K562 (cell line): ENCODE measurements around the gene CCDC192. TPM values are rescaled to one million over a fixed set of nuclear protein-coding genes. Genes with fewer than 3 reads are reported as not detected.

ENCODE experiments used
- ATAC-seq: fragments of 200-7000 bp; cut with Tn5 transposase; 3 replicates; pipeline ENCODE4 v1.9.1; 2020; ENCODE audit warnings: moderate library complexity
- BruUV-seq: library from RNA; stranded (reverse); fragments of 400-500 nt; replicated peaks from 2 replicates; lab custom pipeline; 2021; lab: Mats Ljungman, UMichigan
- CTCF ChIA-PET: fragments of 300-600 bp; formaldehyde crosslinking; extraction: SDS; loops from one replicate; lab custom pipeline; 2021; ENCODE audit warnings: low intra/inter-chr PET ratio; lab: Yijun Ruan, JAX
- POLR2A ChIA-PET: fragments of 300-600, 350-650 bp; sonication (Branson Sonifier 250); formaldehyde crosslinking; extraction: SDS; loops from one replicate; lab custom pipeline; 2021; ENCODE audit warnings: antibody characterized with exemption, inconsistent platforms; lab: Yijun Ruan, JAX
- DNase-seq, 4 experiments: peaks; one replicate each; pipeline versions ENCODE4 v3.0.0 to v3.0.0-alpha.2; 2011 to 2018; ENCODE audit warnings: low spot score in 3 of 4, mixed read lengths in 3 of 4; ENCODE audit errors: extremely low read depth in 1 of 4
- FAIRE-seq: peaks from 2 replicates; lab custom pipeline; 2011; peaks lifted over from hg19 to GRCh38; lab: Jason Lieb, UNC
- H2AFZ ChIP-seq: 2 replicates; pipeline ENCODE4 v1.6.0; 2011; ENCODE audit warnings: low read depth, low read length, control low read depth, inconsistent platforms
- H3K27ac ChIP-seq: fragments of 200-600 bp; 3 replicates; pipeline ENCODE4 v1.8.0; 2011; ENCODE audit warnings: low read depth, mild to moderate bottlenecking, control low read depth, inconsistent platforms, low read length, moderate library complexity, mixed read lengths; ENCODE audit errors: extremely low read depth
- H3K27me3 ChIP-seq, 2 experiments: fragments of 300-600 bp in 1 of 2; 2 replicates in 1 of 2; 3 replicates in 1 of 2; pipeline versions ENCODE4 v1.6.0 to v1.8.0; 2011; ENCODE audit warnings: inconsistent platforms in 2 of 2, low read length in 2 of 2, mild to moderate bottlenecking in 1 of 2, mixed read lengths in 1 of 2, moderate library complexity in 1 of 2; ENCODE audit not compliant: control insufficient read depth in 2 of 2, insufficient read depth in 2 of 2
- H3K36me3 ChIP-seq: fragments of 300-600 bp; 3 replicates; pipeline ENCODE4 v1.8.0; 2011; ENCODE audit warnings: mild to moderate bottlenecking, low read length, inconsistent platforms; ENCODE audit not compliant: control insufficient read depth, insufficient read depth
- H3K4me1 ChIP-seq, 2 experiments: fragments of 200-600 bp in 1 of 2; replicated peaks in 1 of 2; 2 replicates in 1 of 2; 3 replicates in 1 of 2; pipeline versions ENCODE4 v1.5.1 to v1.8.0; 2011; ENCODE audit warnings: inconsistent platforms in 2 of 2, low read length in 2 of 2, mild to moderate bottlenecking in 1 of 2, mixed read lengths in 1 of 2, moderate library complexity in 1 of 2; ENCODE audit not compliant: control insufficient read depth in 2 of 2, insufficient read depth in 2 of 2
- H3K4me2 ChIP-seq: 2 replicates; pipeline ENCODE4 v1.6.1; 2011; ENCODE audit warnings: low read length, control low read depth, inconsistent platforms, mixed read lengths; ENCODE audit not compliant: insufficient read depth
- H3K4me3 ChIP-seq: fragments of 200-600 bp; sonication (generic), shearing (Covaris generic); 2 replicates; pipeline ENCODE4 v1.5.1; 2016; ENCODE audit warnings: control low read depth, inconsistent platforms
- H3K79me2 ChIP-seq: fragments of 200-600 bp; 3 replicates; pipeline ENCODE4 v1.8.0; 2011; ENCODE audit warnings: low read length, inconsistent platforms; ENCODE audit not compliant: control insufficient read depth, insufficient read depth
- H3K9ac ChIP-seq, 2 experiments: 2 replicates each; pipeline versions ENCODE4 v1.6.0 to v1.6.1; 2011; ENCODE audit warnings: low read depth in 2 of 2, low read length in 2 of 2, control low read depth in 1 of 2, inconsistent platforms in 1 of 2, mild to moderate bottlenecking in 1 of 2, mixed read lengths in 1 of 2; ENCODE audit not compliant: insufficient read depth in 1 of 2
- H3K9me1 ChIP-seq: one replicate; pipeline ENCODE4 v1.6.0; 2011; ENCODE audit warnings: inconsistent platforms, mild to moderate bottlenecking, low read length, moderate library complexity; ENCODE audit not compliant: control insufficient read depth, insufficient read depth
- H3K9me3 ChIP-seq: replicated peaks from 2 replicates; pipeline ENCODE4 v1.5.1; 2011; ENCODE audit warnings: low read depth, low read length, inconsistent platforms; ENCODE audit not compliant: control insufficient read depth, insufficient read depth
- H4K20me1 ChIP-seq: replicated peaks from 2 replicates; pipeline ENCODE4 v1.6.1; 2011; ENCODE audit warnings: low read length, inconsistent platforms, mixed read lengths; ENCODE audit not compliant: control insufficient read depth, insufficient read depth
- ATF1 ChIP-seq, 2 experiments: fragments of 450-650 bp in 1 of 2; IDR thresholded peaks; 2 replicates each; pipeline ENCODE4 v1.6.1; 2016; ENCODE audit warnings: missing compliant biosample characterization in 1 of 2, missing genetic modification characterization in 1 of 2
- CHD4 ChIP-seq: fragments of 200-600 bp; sonication (generic); IDR thresholded peaks from 3 replicates; pipeline ENCODE4 v1.6.1; 2012; ENCODE audit warnings: low read depth, mild to moderate bottlenecking, mixed read lengths, low read length, inconsistent platforms; ENCODE audit not compliant: insufficient read depth, insufficient replicate concordance, poor library complexity, severe bottlenecking
- E2F5 ChIP-seq: sonication (generic); formaldehyde crosslinking; IDR thresholded peaks from 2 replicates; pipeline ENCODE4 v1.8.0; 2022; ENCODE audit warnings: mild to moderate bottlenecking, missing genetic modification reagents
- KHSRP ChIP-seq: fragments of 450-650 bp; IDR thresholded peaks from 2 replicates; pipeline ENCODE4 v1.6.1; 2017
- MXD1 ChIP-seq: fragments of 250-450 bp; sonication (Bioruptor Pico); IDR thresholded peaks from 2 replicates; pipeline ENCODE4 v1.8.0; 2021; ENCODE audit warnings: borderline replicate concordance, mild to moderate bottlenecking, moderate library complexity; ENCODE audit not compliant: poor library complexity, severe bottlenecking
- SRSF7 ChIP-seq: fragments of 200-400 bp; formaldehyde crosslinking; optimal IDR thresholded peaks from 2 replicates; pipeline ENCODE3; 2017; ENCODE audit warnings: mild to moderate bottlenecking, low read depth, low read length
- TFAP4 ChIP-seq: sonication (generic); formaldehyde crosslinking; IDR thresholded peaks from 2 replicates; pipeline ENCODE4 v1.8.0; 2022; ENCODE audit warnings: missing genetic modification reagents, mild to moderate bottlenecking, moderate library complexity, borderline replicate concordance
- UBTF ChIP-seq, 2 experiments: IDR thresholded peaks; 2 replicates each; pipeline ENCODE4 v1.6.1; 2012; ENCODE audit warnings: improper control_type of control experiment in 2 of 2, low read depth in 2 of 2, low read length in 2 of 2, borderline replicate concordance in 1 of 2
- ZMIZ1 ChIP-seq, 2 experiments: fragments of 150-350 bp in 1 of 2; IDR thresholded peaks; 2 replicates each; pipeline ENCODE4 v1.6.1; 2012 to 2016; ENCODE audit warnings: low read depth in 2 of 2, low read length in 2 of 2, mild to moderate bottlenecking in 1 of 2, moderate library complexity in 1 of 2
- ZNF76 ChIP-seq: fragments of 250-450 bp; sonication (Bioruptor Pico); IDR thresholded peaks from 2 replicates; pipeline ENCODE4 v1.4.0; 2020; ENCODE audit warnings: mild to moderate bottlenecking, moderate library complexity, borderline replicate concordance
- WGBS: fragments of 100-300 bp; shearing (Covaris generic); methylation state at CpG from one replicate; pipeline ENCODE4 v1.1.6; 2016; ENCODE audit warnings: low coverage, mixed read lengths; ENCODE audit not compliant: insufficient coverage; ENCODE audit errors: missing lambda C conversion rate; 5-methylcytosine and 5-hydroxymethylcytosine counted together
- in situ Hi-C: fragments of 300-500 bp; cut with MboI; formaldehyde crosslinking; loops from 4 replicates; pipeline ENCODE4 v1.15.0; 2018; ENCODE audit warnings: inconsistent platforms, mixed read lengths
- intact Hi-C: fragments of 100-400 bp; cut with micrococcal nuclease; formaldehyde crosslinking; loops from 2 replicates; pipeline ENCODE4 v1.14.2; 2022
- polyA plus RNA-seq, 8 experiments: library from polyadenylated mRNA; depleted of rRNA in 4 of 8; stranded (reverse) in 5 of 8; unstranded in 3 of 8; fragments of >200 nt; fragmentation: Nextera tagmentation in 2 of 8; fragmentation: Illumina TruSeq in 1 of 8; extraction: Ambion mirVana in 2 of 8; extraction: Trizol in 1 of 8; gene quantifications; 2 replicates each; pipeline versions ENCODE4 v1.2.1 to v1.2.3, GENCODE V29; 2011 to 2014; ENCODE audit warnings: inconsistent platforms in 1 of 8, missing spikeins in 1 of 8
- total RNA-seq, 7 experiments: library from RNA; depleted of rRNA in 6 of 7; stranded (reverse); fragments of >200 nt in 6 of 7; fragmentation: Illumina TruSeq in 2 of 7; extraction: Trizol in 2 of 7; gene quantifications; 2 replicates each; pipeline versions ENCODE4 v1.2.1 to v1.2.3, GENCODE V29; 2011 to 2021; ENCODE audit warnings: low replicate concordance in 1 of 7

Gene CCDC192
- total and polyA plus RNA-seq, 9 of the 15 experiments (the other 6 are each of a cell fraction or from before 2014, with no cell fraction given), result 0.21 to 0.66 (median 0.38) TPM; not detected in 2

GRCh38 chr5:127810707-127811490 lies 107.7 kb downstream of the CCDC192 start:
- no peak overlapping the region for H3K9ac ChIP-seq
- no peaks in the 10 kb centered on the region for H3K27me3 ChIP-seq
- H3K4me2 ChIP-seq, result no peak overlapping the region
- H3K9me3 ChIP-seq, result no peaks in the 10 kb centered on the region
- ATAC-seq (no peak), DNase-seq (no peak), FAIRE-seq (no peak)
- no peaks in the 10 kb centered on the region for H4K20me1 ChIP-seq
- H2AFZ ChIP-seq, result no peak overlapping the region
- H3K4me1 ChIP-seq, result no peaks in the 10 kb centered on the region
- CTCF ChIA-PET, result no interaction called here
- WGBS, result 5% methylated on average over 2 of the region's 2 CpGs
- no peaks in the 10 kb centered on the region for H3K36me3 ChIP-seq
- no peaks in the 10 kb centered on the region for H3K9me1 ChIP-seq
- no peak overlapping the region for H3K27ac ChIP-seq
- in situ Hi-C loops (no loop called here), intact Hi-C loops (no loop called here)
- no peak overlapping the region for H3K4me3 ChIP-seq
- TF ChIP-seq ZMIZ1 (IDR thresholded peaks at IDR 0.05; ENCODE audit: low read depth in 2 of 2, low read length in 2 of 2) (no peak), TFAP4 (CRISPR knock-in tag) (no peak), MXD1 (CRISPR knock-in tag) (no peak), CHD4 (no peak), UBTF (IDR thresholded peaks at IDR 0.05; ENCODE audit: borderline replicate concordance in 1 of 2, low read depth in 2 of 2, low read length in 2 of 2) (no peak), ATF1 (CRISPR knock-in tag; IDR thresholded peaks at IDR 0.05) (no peak), ATF1 (tag; IDR thresholded peaks at IDR 0.05) (no peak), E2F5 (no peak), KHSRP (no peak), ZNF76 (CRISPR knock-in tag) (no peak), SRSF7 (no peak)
- no TSS peak for BruUV-seq
- H3K79me2 ChIP-seq, result no peaks in the 10 kb centered on the region
- POLR2A ChIA-PET, result no interaction called here
